ENCODE results near the gene VIL1.
A peak's percentile ranks its signal among the peaks of the same experiment; 100 is the strongest.

- TF ChIP-seq CTCF (conservative IDR thresholded peaks at IDR 0.05; ENCODE audit: low read depth, low read length) (peak; percentile 82), EZH2 (IDR thresholded peaks at IDR 0.05; ENCODE audit: low read length, unreplicated experiment) (no peak), EZH2phosphoT487 (IDR thresholded peaks at IDR 0.05; ENCODE audit: borderline replicate concordance, low read length) (no peak)
Measured at GRCh38 chr2:218406209-218406948, 12.5 kb upstream of the VIL1 start.
